H1 (cell line): ENCODE results near the gene NDUFAF8. TPM values are rescaled to one million over a fixed set of nuclear protein-coding genes. Genes with fewer than 3 reads are reported as not detected.

Source experiments
- BACH1 ChIP-seq: IDR thresholded peaks from 2 replicates; pipeline ENCODE4 v1.6.1; 2012; ENCODE audit warnings: low read length, improper control_type of control experiment
- CBX5 ChIP-seq: fragments of 300-800, 300-1000 bp; sonication (generic); IDR thresholded peaks from 2 replicates; pipeline ENCODE4 v1.7.1; 2016; ENCODE audit warnings: antibody characterized with exemption, low read length, low read depth
- CBX8 ChIP-seq: fragments of 300-800, 300-1000 bp; sonication (generic); IDR thresholded peaks from 2 replicates; pipeline ENCODE4 v1.7.1; 2016; ENCODE audit warnings: low read depth, low read length, borderline replicate concordance
- HDAC6 ChIP-seq: IDR thresholded peaks from one replicate; pipeline ENCODE4 v1.7.1; 2012; ENCODE audit warnings: low read depth, mild to moderate bottlenecking, inconsistent platforms, low read length, moderate library complexity
- KDM4A ChIP-seq: IDR thresholded peaks from one replicate; pipeline ENCODE4 v1.7.1; 2012; ENCODE audit warnings: low read depth, mild to moderate bottlenecking, moderate library complexity, low read length, inconsistent platforms; ENCODE audit not compliant: severe bottlenecking
- POLR2A ChIP-seq, 2 experiments: IDR thresholded peaks; 1 replicate in 1 of 2; 2 replicates in 1 of 2; pipeline ENCODE4 v1.6.1; 2011; ENCODE audit warnings: low read depth in 2 of 2, low read length in 2 of 2, mild to moderate bottlenecking in 2 of 2; ENCODE audit errors: control extremely low read depth in 1 of 2
- TAF1 ChIP-seq: IDR thresholded peaks from 2 replicates; pipeline ENCODE4 v1.6.1; 2011; ENCODE audit warnings: mild to moderate bottlenecking, low read depth, low read length
- polyA plus RNA-seq, 7 experiments: library from polyadenylated mRNA; depleted of rRNA in 3 of 7; stranded (reverse) in 5 of 7; unstranded in 2 of 7; fragments of >200 nt in 5 of 7; fragments of 200-250 nt in 2 of 7; gene quantifications; 1 replicate in 5 of 7; 2 replicates in 1 of 7; 4 replicates in 1 of 7; pipeline versions ENCODE4 v1.2.1 to v1.2.3, GENCODE V29; 2011 to 2013; ENCODE audit warnings: missing spikeins in 2 of 7, mixed read lengths in 2 of 7
- total RNA-seq: library from RNA; stranded (reverse); fragmentation: NEBNext Ultra II Directional; extraction: Animal tissue kit (Norgen Biotek cat#: 25700); gene quantifications from 2 replicates; pipeline ENCODE4 v1.2.1, GENCODE V29; 2021
- TF ChIP-seq, protein P1 (sequence below): fragments of 300-600 bp; sonication (generic); IDR thresholded peaks from 2 replicates; pipeline ENCODE4 v1.7.1; 2012; ENCODE audit warnings: low read length, moderate library complexity, mild to moderate bottlenecking, inconsistent platforms; ENCODE audit not compliant: insufficient replicate concordance

Gene NDUFAF8
- total and polyA plus RNA-seq, 2 of the 8 experiments (the other 6 are each of a cell fraction or from before 2014, with no cell fraction given), result 48.9 to 91.1 TPM

DNA sequence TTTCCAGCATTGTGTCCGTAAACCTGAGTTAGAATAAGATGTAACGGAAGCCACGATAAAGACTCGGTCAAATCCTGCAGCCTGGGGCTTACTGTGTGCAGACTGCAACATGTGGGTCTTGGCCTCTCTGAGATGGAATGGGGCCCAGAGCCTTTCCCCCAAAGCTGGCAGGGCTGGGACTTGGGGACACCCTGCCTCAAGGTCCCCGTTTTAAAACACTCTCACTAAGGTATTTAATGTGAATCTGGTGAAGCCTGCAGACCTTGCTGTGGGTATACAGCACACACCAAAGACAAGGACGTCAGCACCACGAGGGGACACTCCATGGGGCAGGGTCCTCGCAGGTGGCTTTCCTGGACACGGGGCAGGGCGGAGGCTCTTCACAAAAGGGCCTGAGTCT lies 2.1 kb downstream of the NDUFAF8 start (continued):
- TF ChIP-seq, protein P1, sequence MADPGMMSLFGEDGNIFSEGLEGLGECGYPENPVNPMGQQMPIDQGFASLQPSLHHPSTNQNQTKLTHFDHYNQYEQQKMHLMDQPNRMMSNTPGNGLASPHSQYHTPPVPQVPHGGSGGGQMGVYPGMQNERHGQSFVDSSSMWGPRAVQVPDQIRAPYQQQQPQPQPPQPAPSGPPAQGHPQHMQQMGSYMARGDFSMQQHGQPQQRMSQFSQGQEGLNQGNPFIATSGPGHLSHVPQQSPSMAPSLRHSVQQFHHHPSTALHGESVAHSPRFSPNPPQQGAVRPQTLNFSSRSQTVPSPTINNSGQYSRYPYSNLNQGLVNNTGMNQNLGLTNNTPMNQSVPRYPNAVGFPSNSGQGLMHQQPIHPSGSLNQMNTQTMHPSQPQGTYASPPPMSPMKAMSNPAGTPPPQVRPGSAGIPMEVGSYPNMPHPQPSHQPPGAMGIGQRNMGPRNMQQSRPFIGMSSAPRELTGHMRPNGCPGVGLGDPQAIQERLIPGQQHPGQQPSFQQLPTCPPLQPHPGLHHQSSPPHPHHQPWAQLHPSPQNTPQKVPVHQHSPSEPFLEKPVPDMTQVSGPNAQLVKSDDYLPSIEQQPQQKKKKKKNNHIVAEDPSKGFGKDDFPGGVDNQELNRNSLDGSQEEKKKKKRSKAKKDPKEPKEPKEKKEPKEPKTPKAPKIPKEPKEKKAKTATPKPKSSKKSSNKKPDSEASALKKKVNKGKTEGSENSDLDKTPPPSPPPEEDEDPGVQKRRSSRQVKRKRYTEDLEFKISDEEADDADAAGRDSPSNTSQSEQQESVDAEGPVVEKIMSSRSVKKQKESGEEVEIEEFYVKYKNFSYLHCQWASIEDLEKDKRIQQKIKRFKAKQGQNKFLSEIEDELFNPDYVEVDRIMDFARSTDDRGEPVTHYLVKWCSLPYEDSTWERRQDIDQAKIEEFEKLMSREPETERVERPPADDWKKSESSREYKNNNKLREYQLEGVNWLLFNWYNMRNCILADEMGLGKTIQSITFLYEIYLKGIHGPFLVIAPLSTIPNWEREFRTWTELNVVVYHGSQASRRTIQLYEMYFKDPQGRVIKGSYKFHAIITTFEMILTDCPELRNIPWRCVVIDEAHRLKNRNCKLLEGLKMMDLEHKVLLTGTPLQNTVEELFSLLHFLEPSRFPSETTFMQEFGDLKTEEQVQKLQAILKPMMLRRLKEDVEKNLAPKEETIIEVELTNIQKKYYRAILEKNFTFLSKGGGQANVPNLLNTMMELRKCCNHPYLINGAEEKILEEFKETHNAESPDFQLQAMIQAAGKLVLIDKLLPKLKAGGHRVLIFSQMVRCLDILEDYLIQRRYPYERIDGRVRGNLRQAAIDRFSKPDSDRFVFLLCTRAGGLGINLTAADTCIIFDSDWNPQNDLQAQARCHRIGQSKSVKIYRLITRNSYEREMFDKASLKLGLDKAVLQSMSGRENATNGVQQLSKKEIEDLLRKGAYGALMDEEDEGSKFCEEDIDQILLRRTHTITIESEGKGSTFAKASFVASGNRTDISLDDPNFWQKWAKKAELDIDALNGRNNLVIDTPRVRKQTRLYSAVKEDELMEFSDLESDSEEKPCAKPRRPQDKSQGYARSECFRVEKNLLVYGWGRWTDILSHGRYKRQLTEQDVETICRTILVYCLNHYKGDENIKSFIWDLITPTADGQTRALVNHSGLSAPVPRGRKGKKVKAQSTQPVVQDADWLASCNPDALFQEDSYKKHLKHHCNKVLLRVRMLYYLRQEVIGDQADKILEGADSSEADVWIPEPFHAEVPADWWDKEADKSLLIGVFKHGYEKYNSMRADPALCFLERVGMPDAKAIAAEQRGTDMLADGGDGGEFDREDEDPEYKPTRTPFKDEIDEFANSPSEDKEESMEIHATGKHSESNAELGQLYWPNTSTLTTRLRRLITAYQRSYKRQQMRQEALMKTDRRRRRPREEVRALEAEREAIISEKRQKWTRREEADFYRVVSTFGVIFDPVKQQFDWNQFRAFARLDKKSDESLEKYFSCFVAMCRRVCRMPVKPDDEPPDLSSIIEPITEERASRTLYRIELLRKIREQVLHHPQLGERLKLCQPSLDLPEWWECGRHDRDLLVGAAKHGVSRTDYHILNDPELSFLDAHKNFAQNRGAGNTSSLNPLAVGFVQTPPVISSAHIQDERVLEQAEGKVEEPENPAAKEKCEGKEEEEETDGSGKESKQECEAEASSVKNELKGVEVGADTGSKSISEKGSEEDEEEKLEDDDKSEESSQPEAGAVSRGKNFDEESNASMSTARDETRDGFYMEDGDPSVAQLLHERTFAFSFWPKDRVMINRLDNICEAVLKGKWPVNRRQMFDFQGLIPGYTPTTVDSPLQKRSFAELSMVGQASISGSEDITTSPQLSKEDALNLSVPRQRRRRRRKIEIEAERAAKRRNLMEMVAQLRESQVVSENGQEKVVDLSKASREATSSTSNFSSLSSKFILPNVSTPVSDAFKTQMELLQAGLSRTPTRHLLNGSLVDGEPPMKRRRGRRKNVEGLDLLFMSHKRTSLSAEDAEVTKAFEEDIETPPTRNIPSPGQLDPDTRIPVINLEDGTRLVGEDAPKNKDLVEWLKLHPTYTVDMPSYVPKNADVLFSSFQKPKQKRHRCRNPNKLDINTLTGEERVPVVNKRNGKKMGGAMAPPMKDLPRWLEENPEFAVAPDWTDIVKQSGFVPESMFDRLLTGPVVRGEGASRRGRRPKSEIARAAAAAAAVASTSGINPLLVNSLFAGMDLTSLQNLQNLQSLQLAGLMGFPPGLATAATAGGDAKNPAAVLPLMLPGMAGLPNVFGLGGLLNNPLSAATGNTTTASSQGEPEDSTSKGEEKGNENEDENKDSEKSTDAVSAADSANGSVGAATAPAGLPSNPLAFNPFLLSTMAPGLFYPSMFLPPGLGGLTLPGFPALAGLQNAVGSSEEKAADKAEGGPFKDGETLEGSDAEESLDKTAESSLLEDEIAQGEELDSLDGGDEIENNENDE, result no peak
- TF ChIP-seq TAF1 (no peak), POLR2A (IDR thresholded peaks at IDR 0.05; ENCODE audit: control extremely low read depth in 1 of 2, low read depth in 2 of 2, low read length in 2 of 2) (no peak; a peak in 1 of 3 replicates), BACH1 (no peak), HDAC6 (no peak), KDM4A (no peak), CBX5 (no peak), CBX8 (no peak)
